GM19467 (cell line): ENCODE data around the gene EBF3.

ENCODE experiments used
- ATAC-seq: cut with Tn5 transposase; IDR thresholded peaks from one replicate; pipeline ENCODE4 v1.9.1; 2021; ENCODE audit warnings: mild to moderate bottlenecking, moderate library complexity; ENCODE audit not compliant: unreplicated experiment

Gene EBF3

DNA sequence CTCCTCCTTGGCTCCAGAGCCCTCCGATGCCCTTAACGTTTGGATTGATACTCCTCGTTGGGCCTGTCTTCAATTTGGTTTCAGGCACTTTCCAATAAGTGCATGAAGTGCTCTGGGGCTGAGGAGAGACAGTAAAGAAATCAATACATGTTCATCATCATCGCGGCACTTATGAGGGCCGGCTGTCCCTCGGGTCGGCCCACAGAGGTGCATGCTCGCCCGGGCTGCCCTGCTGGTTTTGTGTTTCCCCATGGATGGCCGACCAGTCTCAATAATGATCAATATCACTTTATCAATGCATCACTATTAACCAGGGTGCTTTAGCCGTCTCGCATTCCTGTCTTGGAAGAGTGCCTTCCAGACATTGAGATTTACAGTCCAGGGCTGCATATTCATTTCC is 154.2 kb downstream of the EBF3 start:
- no peak for ATAC-seq

GRCh38 chr10:129809431-129809830 is 154.6 kb downstream of the EBF3 start:
- no peak for ATAC-seq

DNA sequence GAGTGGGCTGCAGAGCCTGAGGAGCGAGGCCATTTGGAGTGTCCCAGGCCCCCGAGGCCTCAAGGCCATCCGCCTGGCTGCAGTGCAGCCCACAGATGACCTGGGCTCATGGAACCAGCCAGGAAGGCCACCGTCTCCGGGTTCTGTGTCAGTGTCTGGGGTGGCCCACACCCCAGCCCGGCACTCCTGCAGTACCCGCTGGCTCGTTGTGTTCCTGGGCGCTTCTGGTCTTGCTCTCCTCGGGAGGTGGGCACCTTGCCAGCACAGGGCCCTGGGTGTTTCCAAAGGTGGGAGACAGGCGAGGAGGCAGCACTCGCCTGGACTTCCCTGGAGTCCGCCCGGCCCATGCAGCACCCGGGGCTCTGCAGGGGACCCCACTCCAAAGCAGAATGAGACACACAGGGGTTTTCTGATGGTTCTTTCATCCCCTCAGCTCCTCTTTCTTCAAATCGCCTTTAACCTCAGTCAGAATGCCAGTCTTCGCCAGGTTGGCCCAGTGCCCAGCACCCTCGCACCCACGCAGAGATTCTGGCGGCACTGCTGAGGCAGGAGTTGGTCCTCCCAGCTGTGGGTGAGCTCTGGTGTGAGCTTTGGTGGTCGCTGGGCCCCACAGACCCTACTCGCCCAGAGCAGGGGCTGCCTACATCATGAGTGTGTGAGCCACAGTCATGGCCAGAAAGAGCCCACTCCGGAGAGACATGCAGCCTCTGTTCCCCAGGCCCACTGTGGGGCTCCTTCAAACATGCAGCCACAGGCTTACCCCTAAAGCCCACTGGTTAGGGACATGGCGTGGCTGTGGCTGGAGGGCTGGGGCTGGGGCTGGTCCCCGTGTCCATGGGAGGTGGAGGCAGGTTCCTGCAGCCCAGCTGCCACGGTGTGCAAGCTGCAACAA is 155.7 kb downstream of the EBF3 start:
- ATAC-seq = no peak

GRCh38 chr10:129807211-129807610 is 156.9 kb downstream of the EBF3 start:
- no peak for ATAC-seq

DNA sequence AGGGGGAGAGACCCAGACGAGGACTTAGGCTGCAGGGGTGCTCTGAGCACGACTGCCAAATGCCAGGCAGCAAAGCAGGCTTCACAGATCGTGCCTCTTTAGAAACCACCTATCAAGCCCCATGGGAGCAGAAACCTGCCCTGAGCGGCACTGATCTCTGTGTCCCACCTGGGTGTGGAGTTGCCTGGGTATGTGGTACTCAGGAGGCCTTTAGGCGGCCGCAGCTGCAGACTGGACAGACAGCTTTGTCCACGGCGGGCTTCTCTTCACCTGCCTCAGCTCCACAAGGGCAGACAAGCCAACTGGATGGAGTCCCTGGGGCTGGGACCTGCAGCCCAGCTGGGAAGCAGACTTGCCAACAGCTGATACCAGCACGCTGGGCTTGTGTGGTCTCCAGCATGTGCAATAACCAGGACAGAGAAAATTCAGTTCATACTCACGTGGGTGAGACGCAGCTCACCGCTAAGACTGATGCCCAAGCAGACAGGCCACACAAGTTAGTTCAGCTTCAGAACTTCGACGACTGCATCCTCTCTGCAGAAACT is 163.2 kb downstream of the EBF3 start:
- no peak for ATAC-seq

DNA sequence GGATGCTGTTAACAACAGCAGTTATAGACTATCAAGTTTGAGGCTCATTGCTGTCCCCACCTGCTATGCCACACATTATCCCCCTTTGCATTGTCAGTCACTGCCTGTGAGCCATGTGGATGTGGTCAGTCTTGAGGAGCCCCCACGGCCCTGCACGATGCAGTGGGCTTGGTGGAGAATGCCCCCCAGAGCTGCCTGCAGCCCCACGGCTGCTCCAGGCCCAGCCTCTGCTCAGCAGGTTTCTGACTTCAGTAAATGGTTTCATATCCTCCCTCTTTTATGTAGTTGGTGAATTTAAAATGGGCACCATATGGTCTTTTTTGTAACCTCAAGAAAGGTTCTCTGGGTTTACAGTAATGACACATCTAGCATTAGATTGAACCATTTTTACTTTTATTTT is 164.1 kb downstream of the EBF3 start:
- ATAC-seq = no peak

DNA sequence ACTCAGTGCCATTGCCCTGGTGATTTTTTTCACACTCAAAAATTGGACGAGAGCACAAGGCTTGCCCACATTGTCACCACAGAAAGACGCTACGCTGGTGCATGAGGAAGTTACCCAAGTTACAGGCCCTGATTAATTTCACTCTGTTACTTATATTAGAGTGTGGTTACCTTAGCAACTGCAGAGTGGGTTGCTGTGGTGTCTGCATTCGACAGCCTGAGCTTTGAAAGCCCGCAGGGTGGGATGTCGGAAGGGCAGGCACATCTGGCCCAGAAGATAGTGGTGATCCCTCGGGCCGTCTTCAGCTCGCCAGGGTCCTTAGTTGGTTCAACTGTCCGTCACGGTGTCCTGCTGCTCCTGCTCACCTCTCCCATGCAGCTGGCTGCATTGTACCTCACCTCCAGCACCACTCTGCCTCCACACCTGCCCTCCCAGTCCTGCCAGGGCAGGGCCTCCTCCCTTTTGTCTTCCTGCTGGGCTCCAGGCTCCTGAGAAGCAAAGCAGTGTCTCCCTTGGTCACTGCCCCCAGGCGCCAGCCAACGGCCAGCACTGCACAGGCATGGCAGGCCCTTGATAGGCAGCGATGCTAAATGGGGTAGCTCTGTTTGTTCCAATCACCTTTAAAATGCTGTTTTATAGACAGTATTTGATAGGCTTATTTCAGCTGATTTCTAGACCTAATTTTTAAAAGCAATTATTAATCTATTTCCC is 167.2 kb downstream of the EBF3 start:
- no peak for ATAC-seq

DNA sequence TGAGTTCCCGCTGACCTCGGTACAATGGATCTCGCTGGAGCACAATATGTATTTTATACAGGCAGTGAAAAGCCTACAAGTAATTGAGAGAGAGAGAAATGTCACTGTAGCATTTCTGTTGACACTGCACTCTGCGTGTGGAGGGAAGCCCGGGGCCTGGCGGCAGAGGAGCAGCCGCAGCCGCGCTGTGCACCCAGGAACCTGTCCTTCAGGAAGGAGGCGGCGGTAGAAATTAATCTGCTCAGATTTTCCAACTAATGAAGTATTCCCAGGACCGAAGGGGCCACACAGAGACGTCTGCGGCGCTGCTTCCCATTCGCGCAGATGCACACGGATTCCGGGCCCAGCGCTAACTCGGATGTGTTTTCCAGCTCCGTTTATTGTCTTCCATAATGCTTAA is 170.1 kb downstream of the EBF3 start:
- ATAC-seq = no peak

DNA sequence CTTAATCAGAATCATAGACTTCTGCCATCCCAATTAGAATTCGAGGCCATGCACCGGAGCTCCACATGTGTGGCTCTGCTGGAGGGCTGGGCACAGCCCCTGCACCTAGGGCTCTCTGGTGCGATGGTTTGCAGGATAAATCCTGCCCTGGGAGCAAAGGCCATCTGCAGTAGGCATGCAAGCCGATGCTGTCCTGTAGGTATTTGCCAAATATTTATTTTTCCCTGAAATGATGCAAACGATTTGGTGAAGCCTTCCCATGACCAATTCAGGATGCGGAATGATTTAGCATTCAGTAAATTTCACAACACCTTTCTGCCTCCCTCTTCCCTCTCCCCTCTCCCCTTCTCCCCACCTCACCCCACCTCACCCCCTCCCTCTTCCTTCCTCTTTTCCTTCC is 170.6 kb downstream of the EBF3 start:
- no peak for ATAC-seq

DNA sequence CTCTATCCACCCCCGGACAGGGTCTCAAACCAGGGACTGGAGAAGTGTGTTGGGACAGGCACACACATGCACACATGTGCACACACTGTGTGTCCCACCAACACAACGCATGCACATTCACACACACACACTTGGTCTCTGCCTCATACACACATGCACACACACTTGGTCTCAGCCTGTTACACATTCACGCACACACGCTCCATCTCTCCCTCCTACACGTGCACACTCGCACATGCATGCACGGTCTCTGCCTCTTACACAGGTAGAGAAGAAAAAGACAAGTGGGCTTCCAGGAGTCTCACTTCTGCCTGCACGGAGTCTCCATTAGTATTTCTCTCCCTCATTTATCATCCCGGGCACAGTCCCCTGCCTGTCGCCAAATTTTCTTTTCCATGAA is 171.2 kb downstream of the EBF3 start:
- no peak for ATAC-seq

DNA sequence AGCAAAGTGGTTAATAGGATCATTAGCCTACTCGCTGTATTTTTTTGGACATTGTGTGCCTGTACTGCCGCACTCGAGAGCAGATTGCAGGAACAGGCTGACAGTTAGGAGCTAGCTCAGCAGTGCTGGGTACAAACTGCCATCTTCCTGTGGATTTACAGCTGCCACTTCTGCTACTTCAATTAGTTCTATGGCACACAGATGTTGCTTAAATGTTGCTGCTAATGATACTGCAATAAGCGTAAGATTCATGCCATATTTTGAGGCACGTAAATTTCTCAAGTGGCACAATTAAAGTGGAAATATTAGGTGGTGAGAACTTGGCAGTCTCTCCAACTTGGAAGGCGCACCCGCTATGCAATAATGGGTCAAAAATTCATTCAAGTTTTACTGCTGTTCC is 171.9 kb downstream of the EBF3 start:
- no peak for ATAC-seq

DNA sequence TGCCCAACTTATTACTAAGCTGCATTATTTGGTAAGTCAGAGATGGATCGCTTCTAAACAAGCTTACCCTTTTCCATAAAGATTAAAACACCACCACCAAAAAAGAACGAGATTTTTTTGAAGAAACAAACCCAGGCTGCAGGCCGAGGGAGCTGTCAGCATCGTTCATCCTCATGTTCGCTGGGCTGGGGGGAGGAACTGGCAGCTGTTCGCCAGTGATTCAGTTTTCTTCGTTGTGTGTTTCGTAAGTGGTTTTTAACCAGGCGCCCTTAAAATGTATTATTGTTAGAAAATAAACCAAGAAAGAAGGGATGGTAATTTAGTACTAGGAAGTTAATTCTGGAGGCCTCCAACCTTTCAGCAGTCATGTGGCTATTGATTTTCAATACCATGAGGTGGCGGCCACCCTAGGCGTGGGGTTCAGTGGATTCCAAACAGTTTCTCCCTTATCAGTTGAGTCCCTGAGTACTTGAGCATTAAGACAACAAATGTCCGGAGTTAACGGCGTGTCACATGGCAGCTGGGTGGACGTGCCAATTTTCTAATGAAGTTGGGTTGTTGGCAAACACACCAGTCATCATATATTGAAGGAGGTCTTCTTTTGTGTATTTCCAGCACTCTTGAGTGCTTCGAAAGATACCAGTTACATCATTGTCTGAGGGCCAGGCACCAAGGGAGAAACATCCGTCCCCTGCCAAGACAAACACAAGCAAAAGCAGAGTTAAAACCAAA is 173.2 kb downstream of the EBF3 start:
- ATAC-seq = no peak

DNA sequence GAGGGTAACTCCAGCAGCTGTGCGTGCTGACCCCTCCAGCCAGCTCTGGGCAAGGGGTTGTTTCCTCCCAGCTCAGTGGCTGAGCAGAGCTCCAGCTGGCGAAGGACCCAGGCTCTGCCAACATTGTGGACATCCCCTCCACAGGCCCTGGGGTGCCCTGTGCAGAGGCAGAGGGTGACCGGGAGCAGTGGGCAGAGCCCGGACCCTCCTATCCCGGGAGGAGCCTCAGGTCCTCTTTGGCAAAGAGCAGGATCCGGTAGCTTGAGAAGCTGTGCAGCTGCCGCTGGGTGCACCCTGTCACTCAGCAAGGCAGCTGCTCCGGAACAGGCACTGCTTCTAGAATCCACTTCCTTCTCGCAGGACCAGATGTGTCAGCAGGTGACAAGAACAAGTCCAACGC is 175.9 kb downstream of the EBF3 start:
- ATAC-seq = no peak

DNA sequence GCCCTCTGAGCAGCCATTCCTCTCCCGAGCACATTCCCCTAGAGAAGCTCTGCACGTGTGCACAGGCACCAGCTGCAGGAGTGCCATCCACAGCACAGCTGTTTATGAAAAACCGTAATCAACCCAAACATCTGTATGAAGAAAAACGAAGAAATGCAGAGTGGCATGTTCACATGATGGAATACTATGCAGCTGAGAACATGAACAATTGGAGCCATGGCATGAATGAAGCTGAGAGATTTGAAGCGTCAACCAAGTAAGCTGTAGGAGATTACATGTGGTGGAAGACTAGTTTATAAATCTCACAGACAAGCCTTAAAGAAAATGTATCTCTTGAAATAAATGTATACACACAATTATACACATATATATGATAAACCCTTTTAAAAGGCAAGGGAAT is 176.5 kb downstream of the EBF3 start:
- ATAC-seq = no peak

DNA sequence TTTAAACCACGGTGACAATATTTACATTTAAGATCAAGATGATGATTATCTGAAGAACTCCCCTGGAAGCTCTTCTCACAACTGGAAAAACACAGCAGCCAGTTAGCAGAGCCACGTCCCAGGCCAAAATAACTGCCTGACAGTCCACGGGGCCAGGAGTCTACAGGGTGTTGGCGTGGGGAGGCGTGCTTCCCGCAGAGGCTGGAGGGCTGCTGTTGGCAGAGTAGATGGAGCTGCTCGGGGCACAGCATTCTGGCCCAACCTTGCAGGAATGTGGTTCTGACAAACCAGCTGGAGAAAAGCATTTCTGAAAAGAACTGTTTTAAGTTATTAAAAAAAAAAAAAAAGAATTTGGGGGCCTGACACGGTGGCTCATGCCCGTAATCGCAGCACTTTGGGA is 177.9 kb downstream of the EBF3 start:
- no peak for ATAC-seq

GRCh38 chr10:129785536-129785981 is 178.5 kb downstream of the EBF3 start:
- ATAC-seq = no peak
